Upper lobe of left lung (tissue), 4 donors: ENCODE results near the gene SATL1.
"Not testable (repeated sequence)": the region's sequence is repeated elsewhere in the genome, so short reads cannot be mapped to it uniquely, and the experiment has no call there.

ENCODE experiments used
- CTCF ChIP-seq, 6 experiments: fragments of 450-650 bp in 4 of 6; fragments of 200-600 bp in 2 of 6; sonication (generic) in 2 of 6; IDR thresholded peaks; one replicate each; pipeline ENCODE4 v1.5.1; 2016 to 2019; ENCODE audit warnings: antibody characterized with exemption in 6 of 6
- EP300 ChIP-seq, 4 donors: sonication (generic); formaldehyde crosslinking; IDR thresholded peaks; one replicate each; pipeline ENCODE4 v1.5.1; 2017; ENCODE audit warnings: antibody characterized with exemption in 4 of 4, control low read depth in 2 of 4
- POLR2A ChIP-seq, 4 donors: fragments of 450-650 bp; IDR thresholded peaks; one replicate each; pipeline ENCODE4 v1.5.1; 2016 to 2017; ENCODE audit warnings: antibody characterized with exemption in 4 of 4, mild to moderate bottlenecking in 2 of 4
- POLR2AphosphoS5 ChIP-seq, 2 donors: sonication (generic); formaldehyde crosslinking; IDR thresholded peaks; one replicate each; pipeline ENCODE4 v1.5.1; 2017; ENCODE audit warnings: antibody characterized with exemption in 2 of 2

GRCh38 chrX:85285286-85285685 lies 41.7 kb upstream of the SATL1 start:
- not testable (repeated sequence) for TF ChIP-seq CTCF, POLR2A, EP300, POLR2AphosphoS5 (IDR thresholded peaks at IDR 0.05)
